SIG-M5 (cell line): ENCODE data around the gene HIPK2.

Experiments used
- DNase-seq: peaks from one replicate; lab custom pipeline; 2025; lab: John Stamatoyannopoulos, UW

The HIPK2 gene

DNA sequence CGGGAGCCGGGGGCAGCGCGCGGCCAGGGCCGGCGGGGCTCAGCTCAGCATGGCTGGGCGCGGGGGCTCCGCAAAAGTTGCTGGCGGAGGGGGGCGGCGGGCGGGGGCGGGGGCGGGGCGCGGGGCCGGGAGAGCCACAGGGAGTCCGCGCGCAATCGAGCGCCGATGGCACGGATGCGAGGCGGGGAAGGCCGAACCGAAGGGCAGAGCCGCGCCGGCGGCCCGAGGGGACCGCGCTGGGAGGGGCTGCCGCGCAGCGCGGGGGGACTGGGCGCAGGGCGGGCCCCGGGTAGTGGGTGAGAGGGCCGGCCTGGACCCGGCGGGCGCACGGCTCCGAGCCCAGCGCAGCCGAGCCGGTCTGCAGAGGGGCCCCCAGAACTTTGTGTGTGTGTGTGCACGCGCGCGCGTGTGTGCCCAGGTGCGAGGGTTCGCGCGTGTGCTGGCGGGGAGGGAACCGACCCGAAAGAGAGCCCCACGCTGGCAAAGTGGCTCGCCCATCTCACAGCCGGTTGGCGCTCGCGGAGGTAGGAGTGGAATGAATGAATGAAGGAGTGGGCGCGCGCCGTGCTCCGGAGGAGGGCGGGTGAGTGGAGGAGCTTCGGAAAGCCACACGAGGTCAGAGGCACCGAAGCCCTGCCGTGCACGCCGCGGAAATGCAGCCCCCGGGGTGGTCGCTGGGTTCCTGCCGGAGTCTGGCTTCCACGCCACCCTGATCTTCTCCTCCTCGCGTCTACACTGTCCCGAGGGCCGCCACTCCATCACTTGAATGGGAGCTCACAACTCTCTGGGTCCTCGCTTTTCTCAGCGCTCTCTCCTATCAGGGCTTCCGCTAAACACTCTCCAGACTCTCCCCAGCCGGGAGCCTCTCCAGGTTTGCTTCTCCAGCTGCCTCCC, at the start of gene HIPK2:
Gene HIPK2, minus strand, starts transcription at position 51 of the 894 bp plus-strand sequence. CDS start 375 bp downstream, outside the sequence.
- no peak for DNase-seq

DNA sequence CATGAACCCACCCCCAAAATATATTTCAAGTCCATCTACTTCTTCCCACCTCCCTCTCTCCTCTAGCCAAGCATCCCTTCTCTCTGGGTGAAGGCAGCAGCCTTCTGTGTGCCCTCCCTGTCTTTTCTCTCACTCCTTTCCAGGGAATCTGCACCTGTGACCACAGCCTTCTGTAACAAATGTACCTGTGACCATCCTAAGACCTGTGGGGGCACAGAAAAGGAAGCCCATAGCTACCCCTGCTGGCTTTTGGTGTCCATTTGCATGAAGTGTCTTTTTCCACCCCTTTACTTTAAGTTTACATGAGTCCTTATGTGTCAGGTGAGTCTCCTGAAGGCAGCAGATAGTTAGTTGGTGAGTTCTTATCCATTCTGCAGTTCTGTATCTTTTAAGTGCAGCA, 49.2 kb upstream of the HIPK2 start:
- no peak for DNase-seq

DNA sequence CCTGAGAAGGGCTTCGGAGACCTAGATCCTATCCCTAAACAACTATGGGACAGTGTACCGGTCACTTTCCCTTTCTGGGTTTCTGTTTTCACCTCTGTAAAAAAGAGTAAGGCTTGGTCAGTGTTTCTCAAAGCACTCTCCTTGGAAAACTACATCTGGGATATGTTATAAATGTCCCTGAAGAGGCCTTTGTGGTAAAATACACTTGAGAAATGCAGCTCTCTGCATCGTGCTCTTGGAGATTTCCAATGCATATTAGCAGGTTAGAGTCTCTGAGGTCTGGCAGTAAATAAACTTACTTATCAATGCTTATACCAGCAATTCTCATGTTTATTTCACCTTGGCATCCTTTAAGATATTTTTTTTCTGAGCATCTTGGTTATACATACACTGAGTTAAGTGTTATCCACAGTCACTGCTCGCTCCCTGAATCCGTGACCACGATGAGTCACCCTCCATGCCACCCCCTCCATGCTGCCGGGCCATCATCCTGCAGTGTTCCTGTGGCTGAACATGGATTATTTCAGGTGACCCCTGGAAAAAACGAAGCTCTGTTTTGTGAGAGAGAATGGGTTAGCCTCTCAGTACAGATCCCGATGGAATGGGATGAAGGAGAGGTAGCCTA, 48.0 kb upstream of the HIPK2 start:
- DNase-seq: no peak

DNA sequence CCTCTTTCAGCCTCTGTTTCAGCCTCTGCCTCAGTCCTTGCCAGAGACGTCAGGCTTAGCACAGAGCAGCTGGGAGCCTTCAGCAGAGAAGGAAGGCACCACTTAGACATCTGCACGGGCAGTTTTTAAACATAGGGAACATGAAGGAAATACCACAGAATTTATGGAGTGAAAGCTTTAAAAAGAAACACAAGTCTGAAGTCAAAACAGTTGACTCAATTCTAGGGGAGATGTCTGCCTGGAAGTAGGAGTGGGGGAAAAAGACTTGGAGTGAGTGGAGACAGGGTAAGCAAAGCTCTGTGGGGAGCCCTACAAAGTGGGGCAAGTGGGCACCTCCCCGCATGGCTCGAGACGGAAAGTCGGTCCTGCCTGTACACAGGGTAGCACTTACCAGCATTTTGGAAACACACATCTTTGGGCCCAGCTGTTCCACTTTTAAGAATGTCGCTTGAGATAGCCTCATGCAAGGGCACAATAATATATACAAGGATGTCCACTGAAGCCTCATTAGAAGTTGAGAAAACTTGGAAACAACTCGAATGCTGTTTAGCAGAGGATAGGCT, 46.2 kb upstream of the HIPK2 start:
- no peak for DNase-seq

DNA sequence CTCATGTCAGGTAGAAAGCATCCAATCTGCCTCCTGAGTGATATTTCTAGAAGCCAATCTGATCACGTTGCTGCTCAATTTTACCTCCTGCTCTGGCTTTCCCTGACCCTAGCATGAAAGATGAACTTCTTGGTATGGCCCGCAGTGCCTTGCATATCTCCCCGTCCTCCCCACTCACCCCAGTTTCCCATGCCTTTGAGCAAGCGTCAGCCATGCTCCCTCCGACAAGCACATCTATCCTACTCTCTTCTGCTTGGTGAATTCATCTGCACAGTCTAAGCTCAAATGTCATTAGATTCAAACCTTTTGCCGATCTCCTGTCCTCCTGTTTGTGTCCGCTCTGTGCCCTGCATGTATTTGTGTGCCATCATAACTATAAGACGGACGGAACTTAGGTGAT, 45.1 kb upstream of the HIPK2 start:
- DNase-seq: no peak

DNA sequence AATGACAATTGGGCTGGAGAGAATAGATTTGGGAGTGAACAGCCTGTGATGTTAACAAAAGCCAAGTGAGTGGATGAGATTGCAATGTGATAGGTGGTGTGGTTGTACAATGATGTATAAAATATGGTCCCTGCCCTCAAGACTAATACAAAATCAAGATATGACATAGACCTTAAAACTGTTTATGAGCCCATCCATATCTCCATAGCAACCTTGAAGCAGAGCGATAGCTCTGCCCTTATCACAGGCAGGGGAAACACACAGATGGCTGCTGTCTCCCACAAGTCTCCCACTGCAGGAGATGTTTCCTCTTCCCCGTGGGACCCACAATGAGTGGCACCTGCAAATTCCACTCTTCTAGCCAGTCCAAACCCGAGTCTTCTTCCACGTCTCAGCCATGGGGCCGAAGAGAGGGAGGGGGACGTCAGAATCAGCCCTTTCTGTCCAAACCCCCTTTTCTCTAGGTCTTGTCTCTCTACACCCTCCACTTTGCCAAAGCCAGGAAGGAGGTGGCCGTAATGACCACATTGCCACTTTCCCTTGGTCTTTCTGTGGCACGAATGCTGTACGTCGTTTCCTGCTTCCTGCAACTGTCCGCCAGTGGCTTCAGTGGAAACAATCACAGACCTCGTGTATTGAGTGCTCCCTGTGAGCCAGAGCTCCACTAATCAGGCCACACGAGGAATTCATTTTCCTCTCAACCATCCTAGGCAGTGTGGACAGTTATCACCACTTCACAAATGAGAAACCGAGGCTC, 43.7 kb upstream of the HIPK2 start:
- DNase-seq: no peak

DNA sequence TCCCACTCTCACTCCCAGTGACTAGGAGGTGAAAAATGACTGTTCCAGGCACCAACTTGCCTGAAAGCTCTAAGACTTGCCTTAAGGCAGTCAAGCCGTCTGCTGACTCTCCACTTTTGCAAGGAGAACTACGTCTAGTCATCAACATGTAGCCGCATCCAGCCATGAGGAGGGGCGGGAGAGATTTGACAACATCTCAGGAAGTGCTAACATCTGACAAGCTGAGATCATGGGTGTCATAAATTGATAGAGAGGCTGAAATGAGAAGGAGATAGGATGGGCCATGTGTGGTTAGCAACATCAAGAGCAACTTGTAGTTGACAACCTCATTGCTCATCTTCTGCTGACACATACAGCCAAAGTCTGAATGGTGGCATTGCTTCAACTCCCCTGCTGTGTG, 42.3 kb upstream of the HIPK2 start:
- DNase-seq: no peak

DNA sequence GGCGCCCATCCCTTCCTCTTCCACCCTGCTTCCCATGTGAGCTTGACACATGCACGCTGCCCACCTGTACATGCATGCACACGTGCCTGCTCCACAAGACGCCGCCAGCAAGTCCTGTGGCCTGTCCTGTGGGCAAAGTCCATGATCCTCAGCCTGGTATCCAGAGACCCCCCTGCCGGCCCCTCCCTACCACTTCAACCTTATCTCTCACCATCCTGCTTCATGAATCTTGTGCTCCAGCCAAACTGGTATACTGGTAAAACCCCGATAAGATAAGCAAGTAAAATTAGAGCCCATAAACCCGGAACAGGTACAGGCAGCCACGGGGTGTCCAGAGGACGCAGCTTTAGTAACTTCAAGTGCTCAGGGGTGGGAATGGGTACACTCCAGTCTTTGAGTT, 39.5 kb upstream of the HIPK2 start:
- no peak for DNase-seq

DNA sequence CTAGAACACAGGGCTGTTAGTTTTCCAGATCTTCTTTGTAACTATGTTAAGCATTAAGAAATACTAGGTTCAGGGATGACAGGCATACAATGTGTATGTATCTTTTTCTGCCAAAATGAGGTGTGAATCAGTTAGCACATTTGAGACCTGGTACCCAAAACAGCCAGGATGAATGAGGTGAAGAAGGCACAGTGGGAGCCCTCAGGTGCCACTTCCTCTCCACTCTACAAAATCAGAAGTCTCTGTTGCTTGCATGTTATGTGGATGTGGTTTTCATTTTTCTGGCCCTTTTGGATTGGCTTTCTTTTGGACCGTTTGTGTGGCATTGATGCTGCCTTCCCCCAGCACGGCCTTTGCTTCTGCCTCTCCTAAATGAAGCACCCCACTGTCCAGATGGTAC, 35.9 kb upstream of the HIPK2 start:
- no peak for DNase-seq

DNA sequence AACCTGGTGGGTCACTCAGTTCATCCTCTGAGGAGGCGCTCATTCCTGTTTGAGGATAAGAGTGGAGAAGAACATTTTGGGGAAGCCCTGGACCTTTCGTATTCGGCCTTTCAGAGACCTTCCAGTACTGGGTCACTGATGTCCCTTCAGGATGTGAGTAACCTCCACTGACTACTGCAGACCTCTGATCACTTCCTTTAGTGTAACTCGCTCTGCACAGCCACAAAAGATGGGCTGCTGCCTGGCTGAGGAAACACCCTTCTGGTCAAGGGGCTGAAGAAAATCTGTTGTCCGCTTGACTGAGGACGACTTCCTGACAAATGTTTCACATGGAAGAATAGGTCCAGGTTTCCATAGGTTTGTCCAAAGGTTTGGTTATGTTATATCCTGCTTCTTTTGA, 35.4 kb upstream of the HIPK2 start:
- no peak for DNase-seq

DNA sequence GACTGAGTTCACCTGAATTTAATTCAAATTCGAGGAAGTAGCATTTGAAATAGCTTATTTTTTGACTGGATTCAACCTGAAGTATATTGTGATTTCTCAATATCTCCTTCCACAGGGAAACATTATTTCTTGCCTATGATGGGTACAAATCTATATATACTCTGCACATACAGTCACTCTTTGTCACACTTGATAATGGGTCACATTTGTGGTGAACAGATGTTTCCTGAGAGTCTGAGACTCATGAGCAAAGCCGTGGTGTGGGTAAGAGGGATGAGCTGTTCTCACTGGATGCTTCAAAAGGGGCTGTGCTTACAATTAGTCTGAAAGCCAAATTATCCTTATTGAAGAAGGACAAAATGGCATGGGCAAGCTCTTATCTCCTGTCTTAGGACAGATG, 33.3 kb upstream of the HIPK2 start:
- DNase-seq: no peak

DNA sequence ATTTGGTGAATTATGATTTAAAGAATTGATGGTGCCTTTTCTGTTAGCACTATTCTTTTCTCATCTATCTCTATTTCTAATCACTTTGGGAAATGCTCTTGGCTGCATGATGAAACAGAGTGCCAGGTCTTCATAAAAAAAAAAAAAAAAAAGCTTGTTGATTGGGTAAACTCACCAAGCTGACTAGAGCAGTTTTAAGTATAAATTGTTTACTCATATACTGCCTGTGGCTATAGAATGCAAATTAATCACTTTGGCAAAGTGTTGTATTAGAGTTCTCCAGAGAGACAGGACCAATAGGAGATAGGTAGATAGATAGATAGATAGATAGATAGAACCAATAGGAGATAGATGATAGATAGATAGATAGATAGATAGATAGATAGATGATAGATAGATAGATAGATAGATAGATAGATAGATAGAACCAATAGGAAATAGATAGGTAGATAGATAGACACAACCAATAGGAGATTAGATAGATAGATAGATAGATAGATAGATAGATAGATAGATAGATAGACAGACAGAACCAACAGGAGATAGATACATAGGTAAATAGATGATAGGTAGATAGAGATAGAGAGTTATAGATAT, 31.1 kb upstream of the HIPK2 start:
- no peak for DNase-seq

DNA sequence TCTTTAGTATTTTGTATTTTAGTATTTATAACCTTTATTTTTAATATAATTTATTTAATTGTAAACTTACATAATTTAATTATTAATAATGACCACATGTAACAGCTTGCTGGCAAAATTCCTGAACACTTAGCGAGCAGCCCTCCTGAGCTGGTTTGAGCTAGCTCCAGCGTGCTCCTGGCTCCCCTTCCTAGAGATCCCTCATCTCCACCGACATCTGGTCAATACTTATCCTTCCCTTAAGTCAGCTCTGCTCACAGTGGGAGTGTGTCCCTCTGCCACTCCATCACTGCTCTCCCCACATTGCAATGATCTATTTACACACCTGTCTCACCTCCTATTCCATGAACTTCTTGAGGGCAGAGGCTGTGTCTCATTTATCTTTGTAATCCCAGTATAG, 30.6 kb upstream of the HIPK2 start:
- no peak for DNase-seq

DNA sequence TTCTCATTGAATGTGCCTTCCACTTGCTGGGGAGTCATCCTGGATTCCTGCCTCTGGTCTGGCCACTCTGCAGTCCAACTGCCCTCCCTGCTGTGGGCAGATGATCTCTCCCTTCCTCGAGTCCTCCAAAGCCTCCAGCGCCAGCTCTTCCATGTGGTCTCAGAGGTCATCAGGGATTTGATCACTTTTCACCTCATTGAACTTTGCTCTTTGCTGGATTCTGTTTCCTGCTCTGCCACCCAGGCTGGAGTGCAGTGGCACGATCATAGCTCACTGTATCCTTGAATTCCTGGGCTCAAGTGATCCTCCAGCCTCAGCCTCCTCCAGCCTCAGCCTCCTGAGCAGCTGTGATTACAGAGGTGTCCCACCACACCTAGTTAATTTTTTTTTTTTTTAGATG, 29.2 kb upstream of the HIPK2 start:
- DNase-seq: no peak

DNA sequence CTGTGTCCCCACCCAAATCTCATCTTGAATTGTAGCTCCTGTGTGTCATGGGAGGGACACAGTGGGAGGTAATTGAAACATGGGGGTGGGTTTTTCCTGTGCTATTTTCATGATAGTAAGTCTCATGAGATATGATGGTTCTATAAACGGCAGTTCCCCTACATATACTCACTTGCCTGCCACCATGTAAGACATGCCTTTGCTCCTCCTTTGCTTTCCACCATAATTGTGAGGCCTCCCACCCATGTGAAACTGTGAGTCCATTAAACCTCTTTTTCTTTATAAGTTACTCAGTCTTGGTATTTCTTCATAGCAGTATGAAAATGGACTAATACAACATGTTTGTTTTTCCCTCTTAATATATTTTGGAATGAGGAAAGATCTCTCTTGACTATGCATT, 26.8 kb upstream of the HIPK2 start:
- no peak for DNase-seq

DNA sequence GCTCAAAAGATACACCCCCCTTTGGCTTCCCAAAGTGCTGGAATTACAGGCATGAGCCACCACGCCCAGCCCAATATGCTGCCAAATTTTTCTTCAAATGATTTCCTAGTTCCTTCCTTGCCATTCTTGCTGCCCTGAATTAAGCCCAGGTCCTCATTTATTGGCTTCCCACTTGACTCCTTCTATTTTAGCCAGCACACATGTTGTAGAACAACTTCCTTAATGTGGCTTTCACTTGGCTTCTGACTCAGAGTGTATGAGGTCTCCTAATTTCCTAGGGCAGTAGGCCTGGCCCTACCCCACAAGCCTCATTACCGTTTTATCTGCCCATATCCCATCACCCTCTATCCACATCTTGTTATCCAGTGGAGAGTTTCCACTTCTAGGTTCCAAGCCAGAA, 21.8 kb upstream of the HIPK2 start:
- DNase-seq: peak; percentile 33

DNA sequence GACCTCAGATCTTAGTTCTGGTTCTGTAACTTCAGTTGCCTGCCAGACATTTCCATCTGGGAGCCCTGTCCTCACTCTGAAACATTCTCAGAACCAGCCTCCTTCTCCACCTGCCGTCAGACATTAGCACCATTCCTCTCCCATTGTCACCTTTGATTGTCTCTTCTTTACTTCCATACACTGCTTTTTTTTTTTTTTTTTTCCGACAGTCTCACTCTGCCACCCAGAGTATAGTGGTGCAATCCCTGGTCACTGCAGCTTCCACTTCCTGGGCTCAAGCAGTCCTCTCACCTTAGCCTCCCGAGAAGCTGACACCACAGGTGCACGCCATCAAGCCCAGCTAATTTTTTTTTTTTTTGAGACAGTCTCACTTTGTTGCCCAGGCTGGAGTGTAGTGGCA, 21.1 kb upstream of the HIPK2 start:
- DNase-seq: no peak

DNA sequence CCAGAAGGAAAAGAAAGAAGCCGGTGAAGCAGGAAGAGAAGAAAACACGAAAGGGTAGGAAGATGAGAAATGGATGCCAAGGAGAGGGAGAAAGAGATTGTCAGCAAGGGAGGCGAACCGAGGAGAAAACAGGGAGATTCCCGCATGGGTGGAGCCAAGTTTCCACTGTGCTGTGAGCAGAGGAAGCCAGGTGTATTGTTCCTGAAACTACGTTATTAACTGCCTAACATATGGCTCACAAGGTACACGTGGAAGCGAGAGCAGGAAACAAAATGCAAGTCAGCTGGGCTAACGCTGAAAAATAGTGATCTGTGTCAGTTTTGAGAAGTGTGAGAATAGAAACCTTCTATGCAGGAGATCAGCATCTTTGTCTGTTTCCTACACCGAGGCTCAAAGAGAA, 20.4 kb upstream of the HIPK2 start:
- no peak for DNase-seq

DNA sequence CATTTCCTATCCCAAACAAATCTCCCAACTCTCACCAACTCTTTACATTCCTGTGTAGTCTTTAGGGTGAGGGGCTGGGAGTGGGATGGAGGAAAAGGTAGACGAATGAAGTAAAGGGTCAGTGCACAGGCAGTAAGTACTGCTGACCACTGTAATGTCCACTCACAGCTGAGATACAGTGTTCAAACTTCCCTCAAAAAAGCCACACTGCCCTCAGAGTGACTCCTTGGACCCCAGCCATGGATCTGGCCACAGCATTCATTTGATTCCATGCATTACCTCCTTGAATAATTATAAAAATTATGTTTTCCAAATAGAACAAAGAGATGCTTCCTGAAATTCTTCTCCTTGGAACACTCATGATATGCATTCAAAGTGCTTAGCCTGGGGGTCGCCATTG, 19.8 kb upstream of the HIPK2 start:
- no peak for DNase-seq

DNA sequence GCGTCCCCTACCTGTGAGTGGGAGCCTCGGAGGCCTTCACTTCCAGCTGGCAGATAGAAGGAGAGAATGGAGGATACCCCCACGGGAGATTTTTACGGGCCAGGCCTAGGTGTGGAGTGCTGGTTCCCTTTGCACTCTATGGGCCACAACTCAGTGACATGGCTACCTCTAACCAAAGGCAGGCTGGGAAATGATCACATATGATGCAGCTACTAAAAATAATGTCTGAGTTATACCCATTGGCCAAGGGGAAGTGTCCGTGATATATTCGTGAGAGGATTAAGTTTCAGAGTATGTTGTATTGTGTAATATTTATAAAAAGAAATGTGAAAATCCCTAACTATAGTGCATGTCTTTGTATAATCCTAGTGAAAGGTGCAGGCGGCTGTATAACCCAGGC, 13.5 kb upstream of the HIPK2 start:
- DNase-seq: no peak

DNA sequence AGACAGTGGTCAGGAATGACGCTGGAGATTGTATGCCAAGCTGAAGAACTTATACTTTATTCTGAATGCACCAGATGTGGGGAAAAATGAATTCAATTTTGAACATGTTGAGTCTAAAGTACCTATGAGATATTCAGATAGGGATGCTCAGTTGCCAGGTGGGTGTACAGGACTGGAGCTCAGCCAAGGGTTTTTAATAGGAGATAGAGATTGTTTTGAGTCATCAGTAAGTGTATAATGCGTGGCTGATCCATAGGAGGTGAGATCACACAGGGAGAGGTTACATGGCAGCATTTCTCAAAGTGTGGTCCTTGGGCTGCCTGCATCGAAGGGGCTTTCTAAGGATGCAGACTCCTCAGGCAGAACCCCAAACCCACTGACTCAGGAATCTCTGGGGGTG, 6.8 kb upstream of the HIPK2 start:
- DNase-seq: no peak

DNA sequence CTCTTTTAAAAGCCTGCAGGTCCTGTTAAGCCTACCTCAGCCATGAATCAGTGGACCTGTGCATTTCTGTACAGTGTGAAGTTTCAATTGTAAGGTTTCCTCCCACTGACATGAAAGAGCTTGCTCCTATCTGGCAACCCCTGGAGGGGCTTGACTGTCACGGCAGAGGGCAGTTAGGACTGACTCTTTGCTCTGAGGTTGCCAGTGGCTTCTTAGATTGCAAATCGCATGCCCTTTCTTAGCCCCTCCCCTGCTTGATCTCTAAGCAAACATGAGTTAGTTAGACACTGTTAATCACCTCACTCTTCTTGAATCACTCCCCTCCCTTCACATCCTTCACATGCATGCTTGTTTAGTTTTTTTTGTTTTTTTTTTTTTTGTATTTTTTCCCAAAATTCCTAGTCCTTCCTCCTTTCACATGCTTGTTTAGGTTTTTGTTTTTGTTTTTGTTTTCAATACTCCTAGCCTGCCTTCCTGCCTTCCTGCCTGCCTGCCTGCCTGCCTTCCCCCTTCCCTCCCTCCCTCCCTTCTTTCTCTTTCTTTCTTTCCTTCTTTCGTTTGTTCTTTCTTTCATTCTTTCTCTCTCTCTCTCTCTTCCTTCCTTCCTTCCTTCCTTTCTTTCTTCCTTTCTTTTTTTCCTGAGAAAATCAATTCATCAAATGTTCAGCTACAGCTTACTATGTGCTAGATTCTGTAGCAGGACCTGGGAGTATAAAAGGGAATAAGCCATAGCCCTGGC, 6.0 kb upstream of the HIPK2 start:
- no peak for DNase-seq
